Measurements from ENCODE around the gene MXD3.

MXD3 gene

GRCh38 chr5:177333420-177334154 is 21.9 kb upstream of the MXD3 start:
- no peak for DNase-seq (ENCODE audit: low spot score)
- in situ Hi-C loops (cut with MboI; ENCODE audit: low sequenced_read_pairs, unreplicated experiment) = no loop called here
- no peak for TF ChIP-seq CTCF (IDR thresholded peaks at IDR 0.05; ENCODE audit: borderline replicate concordance, control extremely low read depth, extremely low read depth, insufficient read depth, missing control alignments)

- in situ Hi-C loops (cut with MboI; ENCODE audit: low sequenced_read_pairs, unreplicated experiment) = no loop called here
- no peak for TF ChIP-seq CTCF (IDR thresholded peaks at IDR 0.05; ENCODE audit: borderline replicate concordance, control extremely low read depth, extremely low read depth, insufficient read depth, missing control alignments)
- no peak for DNase-seq (ENCODE audit: low spot score)
These were observed 21.2 kb upstream of the MXD3 start for GRCh38 chr5:177332896-177333260.

GRCh38 chr5:177332031-177332895 is 20.6 kb upstream of the MXD3 start:
- in situ Hi-C loops (cut with MboI; ENCODE audit: low sequenced_read_pairs, unreplicated experiment) = no loop called here
- no peak for TF ChIP-seq CTCF (IDR thresholded peaks at IDR 0.05; ENCODE audit: borderline replicate concordance, control extremely low read depth, extremely low read depth, insufficient read depth, missing control alignments)
- DNase-seq (ENCODE audit: low spot score) = no peak

DNA sequence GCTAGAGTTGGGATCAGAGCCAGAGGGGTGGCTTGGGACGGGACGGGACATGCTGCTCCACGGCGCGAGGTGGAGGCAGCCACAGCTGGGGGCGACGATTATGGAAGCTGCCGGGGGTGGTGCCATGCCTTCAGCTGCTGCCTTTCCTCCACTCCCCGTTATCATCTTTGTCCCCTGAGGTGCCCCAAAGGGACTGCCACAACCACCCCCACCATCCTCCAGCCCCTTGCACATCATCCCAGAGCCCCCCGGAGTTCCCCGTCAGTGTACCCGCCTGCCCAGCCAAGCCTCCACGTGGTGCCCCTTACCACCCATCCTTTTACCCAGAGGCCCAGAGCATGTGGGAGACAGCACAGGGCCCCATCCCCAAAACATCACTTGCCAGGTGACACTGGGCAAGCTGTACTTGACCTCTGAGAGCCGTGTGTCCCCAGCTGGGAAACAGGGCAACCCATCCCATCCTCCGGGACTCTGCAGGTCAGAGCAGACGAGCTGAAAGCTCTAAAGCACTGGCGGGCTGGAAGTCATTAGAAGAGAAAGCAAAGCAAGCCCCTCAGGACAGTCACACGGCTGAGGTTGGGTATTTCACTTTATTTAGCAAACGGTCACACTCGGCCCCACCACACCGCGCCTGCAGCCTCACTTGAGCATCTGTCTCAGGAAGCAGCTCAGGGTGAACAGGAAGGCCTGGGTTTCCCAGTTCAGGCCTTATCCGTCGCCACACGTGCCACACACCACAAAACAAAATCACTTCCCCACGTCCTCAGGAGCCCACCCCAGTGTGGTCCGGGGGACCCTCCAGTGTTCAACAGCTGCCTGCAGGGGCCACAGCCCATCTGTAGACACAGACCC is 19.5 kb upstream of the MXD3 start:
- no peak for DNase-seq (ENCODE audit: low spot score)
- in situ Hi-C loops (cut with MboI; ENCODE audit: low sequenced_read_pairs, unreplicated experiment) = no loop called here
- TF ChIP-seq CTCF (IDR thresholded peaks at IDR 0.05; ENCODE audit: borderline replicate concordance, control extremely low read depth, extremely low read depth, insufficient read depth, missing control alignments) = no peak

DNA sequence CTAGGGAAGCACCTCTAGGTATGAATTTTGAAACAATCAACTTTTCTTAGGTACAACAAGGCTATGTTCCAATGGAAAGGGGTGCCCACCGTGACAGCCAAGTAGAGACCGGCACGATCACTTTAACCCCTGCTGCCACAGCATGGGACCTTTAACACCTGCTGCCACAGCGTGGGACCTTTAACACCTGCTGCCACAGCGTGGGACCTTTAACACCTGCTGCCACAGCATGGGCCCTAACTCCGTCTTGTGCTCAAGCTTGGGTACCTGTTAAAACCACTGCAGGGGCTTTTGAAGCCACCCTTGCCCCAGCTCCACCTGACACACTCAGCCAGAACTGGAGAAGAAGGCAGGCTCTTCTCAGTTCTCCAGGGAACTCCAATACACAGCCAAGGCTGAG is 18.2 kb upstream of the MXD3 start:
- no peak for DNase-seq (ENCODE audit: low spot score)
- in situ Hi-C loops (cut with MboI; ENCODE audit: low sequenced_read_pairs, unreplicated experiment) = no loop called here
- no peak for TF ChIP-seq CTCF (IDR thresholded peaks at IDR 0.05; ENCODE audit: borderline replicate concordance, control extremely low read depth, extremely low read depth, insufficient read depth, missing control alignments)

- no peak for TF ChIP-seq CTCF (IDR thresholded peaks at IDR 0.05; ENCODE audit: borderline replicate concordance, control extremely low read depth, extremely low read depth, insufficient read depth, missing control alignments)
- in situ Hi-C loops (cut with MboI; ENCODE audit: low sequenced_read_pairs, unreplicated experiment) = no loop called here
- DNase-seq (ENCODE audit: low spot score) = no peak
These were observed 17.0 kb upstream of the MXD3 start for GRCh38 chr5:177328545-177329231.

Data from GM13976 (cell line).